GM19351 (cell line): ENCODE data around the gene LLGL1.

Experiments used
- ATAC-seq: cut with Tn5 transposase; IDR thresholded peaks from one replicate; pipeline ENCODE4 v1.9.1; 2021; ENCODE audit warnings: mild to moderate bottlenecking, moderate library complexity; ENCODE audit not compliant: unreplicated experiment

Gene LLGL1

DNA sequence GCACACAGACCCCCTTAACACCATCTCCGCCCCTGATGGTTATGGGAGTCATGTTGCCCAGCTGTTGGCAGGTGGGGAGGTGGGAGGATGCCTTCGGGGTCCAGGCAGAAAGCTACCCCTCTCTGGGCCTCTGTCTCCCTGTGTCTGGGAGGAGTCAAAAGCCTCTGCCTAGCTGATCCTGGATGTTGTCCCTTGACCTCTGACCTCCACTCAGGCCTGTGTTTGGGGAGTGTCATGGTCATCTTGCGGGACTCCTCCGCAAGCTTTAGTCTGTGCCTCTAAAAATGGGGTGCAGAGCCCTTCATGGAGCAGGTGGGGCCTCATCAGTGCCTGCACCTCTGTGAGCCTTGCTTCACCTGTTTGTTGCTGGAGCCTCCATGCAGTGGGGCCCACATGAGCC lies 3.8 kb downstream of the LLGL1 start:
- ATAC-seq: no peak

DNA sequence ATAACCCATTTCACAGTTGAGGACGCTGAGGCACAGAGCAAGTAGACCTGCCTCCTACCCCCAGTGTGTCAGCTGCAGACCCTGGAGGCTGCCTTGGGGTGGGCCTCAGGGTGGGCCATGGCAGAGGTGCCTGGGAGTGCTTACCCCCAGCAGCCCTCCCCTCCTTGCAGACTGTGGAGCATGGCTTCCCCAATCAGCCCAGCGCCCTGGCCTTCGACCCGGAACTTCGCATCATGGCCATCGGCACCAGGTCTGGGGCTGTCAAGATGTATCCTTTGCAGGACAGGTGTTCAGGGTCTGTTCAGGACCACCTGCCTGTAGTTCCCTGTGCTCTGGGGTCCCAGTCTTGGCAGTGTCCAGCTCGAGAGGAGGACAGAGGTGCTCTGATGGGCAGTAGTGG lies 4.3 kb downstream of the LLGL1 start:
- no peak for ATAC-seq

DNA sequence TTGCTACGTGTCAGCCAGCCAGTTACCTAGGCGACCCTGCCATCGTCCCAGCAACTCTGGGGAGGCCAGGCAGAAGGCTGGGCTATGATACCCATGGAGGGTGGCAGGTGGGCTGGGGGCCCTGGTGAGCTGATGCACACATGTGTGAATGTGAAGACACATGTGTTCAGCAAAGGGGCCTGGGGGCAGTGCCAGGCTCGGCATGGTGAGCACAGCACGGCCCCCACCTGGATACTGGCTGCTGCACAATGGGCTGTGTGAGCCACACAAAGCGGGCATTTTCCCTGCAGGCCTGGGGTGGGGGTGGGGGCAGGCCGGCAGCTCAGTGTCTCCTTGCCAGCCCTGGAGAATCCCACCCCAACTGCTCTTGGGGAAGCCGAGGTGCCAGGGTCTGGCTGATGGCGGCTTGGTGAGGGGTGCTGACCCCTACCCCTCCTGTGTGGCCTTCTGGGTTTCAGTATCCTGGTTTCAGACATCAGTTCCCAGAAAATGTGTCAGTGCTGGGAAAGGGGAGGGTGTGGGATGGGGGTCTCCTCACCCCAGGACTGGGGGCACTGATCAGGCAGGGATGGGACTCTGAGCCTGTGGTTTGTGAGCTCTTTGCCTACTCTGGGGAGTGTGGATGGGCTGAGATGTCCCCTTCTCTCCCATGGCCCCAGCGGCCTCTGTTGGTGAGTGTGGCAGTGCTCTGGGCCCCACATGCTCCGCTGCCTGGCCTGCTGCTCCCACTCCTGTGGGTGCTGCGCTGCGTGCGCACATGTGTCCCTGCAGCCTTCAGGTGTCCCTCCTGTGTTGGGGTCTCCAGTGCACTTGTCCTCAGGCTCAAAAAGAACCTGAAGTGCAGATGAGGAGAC lies 5.1 kb downstream of the LLGL1 start:
- no peak for ATAC-seq

DNA sequence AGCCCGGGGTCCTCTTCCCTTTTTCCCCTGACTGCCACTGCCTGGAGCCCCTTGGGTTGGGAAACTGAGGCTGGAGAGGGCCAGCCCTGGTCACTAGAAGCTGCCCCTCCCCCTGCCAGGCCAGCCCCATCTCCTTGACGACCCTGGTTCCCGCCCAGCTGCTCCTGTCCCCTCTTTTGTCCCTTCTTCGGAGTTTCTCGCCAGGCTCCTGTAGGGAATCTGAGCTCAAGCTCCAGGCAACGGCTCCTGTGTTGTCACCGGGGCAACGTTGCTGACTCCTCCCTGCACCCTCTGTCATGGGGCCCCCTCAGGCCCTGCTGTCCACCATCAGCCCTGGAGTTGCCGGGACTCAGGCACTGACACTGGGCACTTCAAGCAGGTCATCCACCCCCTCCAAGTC lies 5.7 kb downstream of the LLGL1 start:
- ATAC-seq: no peak

DNA sequence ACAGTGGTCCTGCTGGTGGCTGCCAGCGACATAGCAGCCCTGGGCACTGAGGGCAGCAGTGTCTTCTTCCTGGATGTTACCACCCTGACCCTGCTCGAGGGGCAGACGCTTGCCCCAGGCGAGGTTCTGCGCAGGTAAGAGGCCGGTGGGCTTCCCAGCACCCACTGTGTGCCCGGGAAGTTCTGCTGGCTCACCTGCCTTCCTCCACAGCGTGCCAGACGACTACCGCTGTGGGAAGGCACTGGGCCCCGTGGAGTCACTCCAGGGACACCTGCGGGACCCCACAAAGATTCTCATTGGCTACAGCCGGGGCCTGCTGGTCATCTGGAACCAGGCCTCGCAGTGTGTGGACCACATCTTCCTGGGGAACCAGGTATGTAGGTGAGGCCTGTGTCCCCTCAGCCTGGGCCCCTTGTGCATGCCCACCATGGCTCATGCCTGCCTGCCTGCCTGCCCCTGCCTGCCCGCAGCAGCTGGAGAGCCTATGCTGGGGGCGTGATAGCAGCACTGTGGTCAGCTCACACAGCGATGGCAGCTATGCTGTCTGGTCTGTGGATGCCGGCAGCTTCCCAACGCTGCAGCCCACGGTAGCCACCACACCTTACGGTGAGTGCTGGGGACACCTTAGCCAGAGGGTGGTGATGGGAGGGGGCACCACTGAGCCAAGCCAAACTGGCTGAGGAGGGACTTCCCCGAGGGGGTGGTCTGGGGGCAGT lies 8.5 kb downstream of the LLGL1 start:
- ATAC-seq: no peak

DNA sequence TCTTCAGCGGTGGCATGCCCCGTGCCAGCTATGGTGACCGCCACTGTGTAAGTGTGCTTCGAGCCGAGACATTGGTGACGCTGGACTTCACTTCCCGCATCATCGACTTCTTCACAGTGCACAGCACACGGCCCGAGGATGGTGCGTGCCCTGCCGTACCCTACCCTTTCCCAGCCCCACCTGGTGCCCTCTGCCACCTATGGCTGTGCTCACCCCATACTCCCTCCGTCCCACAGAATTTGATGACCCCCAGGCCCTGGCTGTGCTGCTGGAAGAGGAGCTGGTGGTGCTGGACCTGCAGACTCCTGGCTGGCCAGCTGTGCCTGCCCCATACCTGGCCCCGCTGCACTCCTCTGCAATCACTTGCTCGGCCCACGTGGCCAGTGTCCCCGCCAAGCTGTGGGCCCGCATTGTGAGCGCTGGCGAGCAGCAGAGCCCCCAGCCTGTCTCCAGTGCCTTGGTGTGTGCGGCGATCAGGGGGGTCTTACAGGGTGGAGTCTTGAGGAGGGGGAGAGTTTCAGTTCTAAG lies 9.5 kb downstream of the LLGL1 start:
- ATAC-seq: no peak

DNA sequence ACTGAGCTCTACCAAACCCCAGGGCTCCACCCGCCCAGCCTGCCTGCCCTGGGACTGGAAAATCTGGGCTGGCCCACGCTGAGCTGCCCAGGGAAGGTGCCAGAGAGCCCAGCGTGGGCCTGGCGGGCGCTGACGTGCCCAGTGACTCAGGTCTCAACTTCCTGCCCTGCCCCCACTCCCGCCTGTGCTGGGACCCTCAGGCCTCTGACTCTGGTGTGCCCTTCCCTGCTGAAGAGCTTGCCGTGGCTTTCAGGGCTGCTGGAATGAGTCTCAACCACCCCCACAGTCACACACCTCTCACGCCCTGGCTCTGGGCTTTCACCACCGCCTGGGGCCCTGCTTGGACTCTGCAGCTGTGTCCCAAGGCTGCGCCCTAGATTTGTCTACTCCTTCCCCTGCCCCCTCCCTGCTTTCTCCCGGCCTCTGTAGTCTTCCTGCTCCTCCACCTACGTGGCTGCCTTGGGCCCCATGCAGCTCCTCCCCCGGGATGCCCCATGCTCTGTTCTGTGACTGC lies 10.4 kb downstream of the LLGL1 start:
- ATAC-seq: no peak

DNA sequence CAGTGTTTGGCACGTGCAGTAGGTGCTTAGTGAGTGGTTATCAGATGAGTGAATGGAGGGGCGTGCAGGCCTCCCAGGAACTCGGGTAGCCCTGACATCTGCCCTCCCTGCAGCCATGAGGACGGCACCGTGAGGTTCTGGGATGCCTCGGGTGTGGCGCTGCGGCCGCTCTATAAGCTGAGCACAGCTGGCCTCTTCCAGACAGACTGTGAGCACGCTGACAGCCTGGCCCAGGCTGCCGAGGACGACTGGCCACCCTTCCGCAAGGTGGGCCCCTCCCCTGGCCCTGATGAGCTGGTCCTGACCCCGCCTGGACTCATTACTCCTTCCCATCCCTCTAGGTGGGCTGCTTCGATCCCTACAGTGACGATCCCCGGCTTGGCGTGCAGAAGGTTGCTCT lies 11.1 kb downstream of the LLGL1 start:
- no peak for ATAC-seq

DNA sequence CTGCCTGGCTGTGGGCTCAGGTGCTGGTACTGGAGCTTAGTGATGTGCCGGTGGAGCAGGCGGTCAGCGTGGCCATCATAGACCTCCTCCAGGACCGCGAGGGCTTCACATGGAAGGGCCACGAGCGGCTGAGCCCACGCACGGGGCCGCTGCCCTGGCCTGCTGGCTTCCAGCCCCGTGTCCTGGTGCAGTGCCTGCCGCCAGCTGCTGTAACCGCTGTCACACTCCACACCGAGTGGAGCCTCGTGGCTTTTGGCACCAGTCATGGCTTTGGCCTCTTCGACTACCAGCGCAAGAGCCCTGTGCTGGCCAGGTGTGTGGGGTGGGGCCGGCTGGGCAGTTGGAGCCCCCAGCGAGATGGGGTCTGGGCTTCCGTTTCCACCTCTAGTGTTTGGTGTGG lies 12.0 kb downstream of the LLGL1 start:
- no peak for ATAC-seq

DNA sequence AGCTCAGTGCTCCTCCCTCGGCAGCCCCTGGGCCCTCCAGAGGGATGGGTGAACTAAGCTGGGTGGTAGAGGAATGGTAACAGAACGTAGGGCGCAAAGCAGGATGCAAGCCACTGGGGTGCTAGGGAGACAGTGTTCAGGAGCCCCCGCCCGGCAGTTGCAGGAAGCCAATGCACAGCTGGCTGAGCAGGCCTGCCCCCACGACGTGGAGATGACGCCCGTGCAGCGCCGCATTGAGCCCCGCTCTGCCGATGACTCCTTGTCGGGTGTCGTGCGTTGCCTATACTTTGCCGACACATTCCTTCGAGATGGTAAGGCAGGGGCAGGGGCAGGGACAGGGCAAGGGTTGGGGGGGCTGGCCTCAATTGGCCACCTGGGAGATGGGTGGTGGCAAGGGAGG lies 12.9 kb downstream of the LLGL1 start:
- ATAC-seq: no peak

DNA sequence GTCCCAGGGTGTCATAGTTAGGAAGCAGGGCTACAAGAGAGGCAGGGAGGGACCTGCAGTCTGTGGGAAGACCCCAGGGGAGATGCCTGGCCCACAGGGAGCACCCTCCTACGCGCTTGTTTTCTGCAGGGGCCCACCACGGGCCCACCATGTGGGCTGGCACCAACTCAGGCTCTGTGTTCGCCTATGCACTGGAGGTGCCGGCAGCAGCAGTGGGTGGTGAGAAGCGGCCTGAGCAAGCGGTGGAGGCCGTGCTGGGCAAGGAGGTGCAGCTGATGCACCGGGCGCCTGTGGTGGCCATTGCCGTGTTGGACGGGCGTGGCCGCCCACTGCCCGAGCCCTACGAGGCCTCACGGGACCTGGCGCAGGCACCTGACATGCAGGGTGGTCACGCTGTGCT lies 15.0 kb downstream of the LLGL1 start:
- ATAC-seq: no peak

DNA sequence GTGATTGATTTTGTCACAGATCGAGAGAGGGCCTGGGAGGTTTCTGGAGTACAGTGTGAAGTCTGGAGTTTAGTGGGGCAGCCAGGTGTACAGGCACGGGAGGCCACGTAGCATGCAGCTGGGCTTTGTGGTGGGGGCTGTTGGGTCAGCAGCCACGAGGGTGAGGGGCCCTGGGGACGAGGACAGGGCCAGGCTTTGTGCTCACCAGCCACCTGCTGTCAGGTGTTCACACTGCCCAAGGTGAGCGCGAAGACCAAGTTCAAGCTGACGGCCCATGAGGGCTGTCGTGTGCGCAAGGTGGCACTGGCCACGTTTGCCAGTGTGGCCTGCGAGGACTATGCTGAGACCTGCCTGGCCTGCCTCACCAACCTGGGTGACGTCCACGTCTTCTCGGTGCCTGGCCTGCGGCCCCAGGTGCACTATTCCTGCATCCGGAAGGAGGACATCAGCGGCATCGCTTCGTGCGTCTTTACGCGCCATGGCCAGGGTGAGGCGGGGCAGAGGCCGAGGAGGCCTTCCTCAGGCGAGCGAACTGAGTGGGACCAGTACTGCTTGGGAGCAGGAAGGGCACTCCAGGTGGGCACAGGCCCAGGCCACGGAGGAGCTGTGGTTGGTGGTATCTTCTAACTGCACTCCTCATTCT lies 15.9 kb downstream of the LLGL1 start:
- ATAC-seq: no peak

DNA sequence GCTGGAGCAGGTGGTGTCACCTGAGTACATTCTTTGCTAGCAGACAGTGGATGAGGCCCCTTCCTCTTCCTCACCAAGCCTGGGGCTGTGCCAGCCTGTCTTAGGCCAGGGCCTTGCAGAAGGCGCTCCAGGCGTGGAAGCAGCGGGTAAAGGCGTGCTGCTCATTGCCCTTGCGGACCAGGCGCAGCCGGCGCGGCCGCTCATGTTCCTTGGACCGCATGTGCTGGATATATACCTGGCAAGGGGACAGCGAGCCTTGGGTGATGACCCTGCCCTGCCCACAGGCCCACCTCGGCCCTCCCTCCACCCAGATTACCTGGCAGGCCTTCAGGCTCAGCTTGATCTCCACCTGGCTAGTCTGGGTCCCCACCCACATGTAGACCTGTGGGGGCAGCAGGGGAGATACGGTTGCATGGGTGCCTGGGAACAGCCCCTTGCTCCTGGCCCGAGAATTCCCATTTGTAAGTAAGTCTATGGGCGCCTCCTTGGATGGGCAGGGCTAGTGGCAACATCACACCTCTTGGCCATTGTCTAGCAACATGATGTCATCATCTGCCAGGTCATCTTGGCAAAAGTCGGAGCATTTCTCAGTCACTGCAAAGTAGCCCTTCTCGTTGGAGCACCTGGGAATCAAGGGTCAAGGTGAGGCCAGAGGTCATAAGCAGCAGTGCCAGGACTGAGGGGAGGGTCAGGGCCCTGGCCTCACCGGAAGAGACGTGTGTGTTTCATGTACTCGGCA lies 19.8 kb downstream of the LLGL1 start:
- ATAC-seq: no peak

DNA sequence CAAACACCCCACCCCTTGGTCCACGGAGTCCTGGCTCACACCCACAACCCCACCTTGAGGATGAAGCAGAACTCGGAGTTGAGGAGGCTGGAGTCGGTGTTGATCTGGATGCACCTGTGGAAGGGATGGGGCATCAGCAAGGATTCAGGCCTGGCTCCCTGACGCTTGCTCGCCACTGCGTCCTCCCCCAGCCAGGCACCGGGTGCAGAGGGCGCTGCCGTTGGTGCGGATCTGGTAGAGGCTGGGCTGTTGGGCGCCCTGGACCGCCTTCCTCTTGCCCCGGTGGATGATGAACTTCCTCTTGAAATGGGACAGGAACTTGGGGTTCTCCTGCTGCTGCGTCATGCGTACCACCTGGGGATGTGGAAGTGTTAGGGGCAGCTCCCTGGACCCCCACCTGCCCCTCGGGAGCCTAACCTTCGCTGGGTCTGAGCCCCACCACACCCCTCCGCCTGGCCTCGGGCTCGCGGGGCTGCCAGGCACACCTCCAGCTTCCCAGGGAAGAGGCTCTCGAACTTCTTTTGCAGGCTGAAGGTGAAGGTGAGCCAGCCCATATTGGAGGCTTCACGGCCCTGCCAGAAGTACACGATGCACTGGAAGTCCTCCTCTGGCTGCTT lies 20.8 kb downstream of the LLGL1 start:
- ATAC-seq: no peak

DNA sequence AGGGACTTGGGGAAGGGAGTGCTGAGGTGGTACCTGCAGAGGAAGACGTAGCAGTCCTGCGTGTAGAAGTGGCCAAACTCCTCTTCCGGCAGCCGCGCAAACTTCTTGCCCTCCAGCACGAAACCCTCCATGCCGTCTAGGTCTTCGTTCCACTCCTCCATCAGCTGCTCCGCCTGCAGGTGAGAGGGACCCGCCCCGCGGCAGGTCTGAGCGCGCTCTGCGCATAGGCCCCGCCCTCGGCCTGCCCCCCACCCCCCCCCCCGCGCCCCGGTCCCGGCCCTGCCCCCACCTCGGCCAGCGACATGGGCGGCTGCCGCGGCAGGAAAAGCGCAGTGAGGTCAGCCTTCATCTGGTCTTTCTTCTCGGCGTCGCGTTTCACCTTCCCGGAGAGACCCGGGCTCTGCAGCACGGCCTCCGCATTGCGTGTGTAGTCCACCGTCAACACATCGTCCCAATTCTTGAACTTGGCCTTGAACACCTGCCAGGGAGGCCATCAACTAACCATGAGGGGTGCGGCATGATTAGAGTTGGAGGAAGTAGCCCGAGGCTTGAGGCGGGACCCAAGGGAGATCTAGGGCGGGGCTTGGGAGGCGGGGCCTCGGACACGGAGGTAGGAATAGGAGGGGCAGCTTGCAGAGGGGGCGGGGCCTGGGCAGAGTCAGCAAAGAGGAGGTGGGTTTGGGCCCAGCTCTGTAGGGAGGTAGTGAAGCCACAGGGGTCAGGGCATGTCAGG lies 21.6 kb downstream of the LLGL1 start:
- no peak for ATAC-seq

DNA sequence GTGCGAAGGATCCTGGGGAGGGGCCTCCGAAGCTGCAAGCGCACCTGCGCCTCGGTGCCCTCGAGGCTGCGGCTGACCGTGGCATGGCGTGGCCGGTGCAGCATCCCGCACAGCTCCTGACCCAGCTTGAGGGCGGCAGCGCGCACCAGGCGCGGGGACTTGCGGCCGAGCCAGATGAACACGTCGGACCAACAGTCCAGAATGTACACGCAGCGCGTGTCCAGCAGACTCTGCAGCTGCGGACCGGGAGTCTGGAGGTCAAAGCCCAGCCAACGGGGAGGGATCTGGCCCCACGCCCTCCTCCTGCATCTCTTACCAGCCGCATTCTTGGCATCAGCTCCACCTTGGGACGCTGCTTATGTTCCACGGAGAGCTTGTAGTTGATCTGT lies 22.2 kb downstream of the LLGL1 start:
- ATAC-seq: no peak

DNA sequence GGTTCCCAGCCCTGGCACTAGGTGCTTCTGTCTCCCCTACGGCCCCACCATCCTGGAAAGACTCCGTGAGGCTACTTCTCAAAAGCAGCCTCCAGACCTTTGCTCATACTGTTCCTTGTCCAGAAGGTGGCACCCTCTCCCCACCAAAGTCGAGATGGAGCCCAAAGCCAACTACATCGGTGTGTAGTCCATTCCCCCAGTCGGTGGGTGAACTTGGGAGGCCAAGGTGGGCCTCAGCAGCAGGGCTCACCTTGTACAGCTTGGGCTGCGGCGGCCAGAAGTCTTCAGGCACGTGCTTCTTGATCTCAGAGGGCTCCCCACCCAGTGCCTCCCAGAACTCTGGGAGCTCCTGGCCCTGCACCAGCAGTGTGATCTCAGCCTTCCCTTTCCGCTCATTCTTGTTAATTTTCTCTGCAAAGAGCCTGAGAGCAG lies 22.9 kb downstream of the LLGL1 start:
- ATAC-seq: peak; percentile 51

DNA sequence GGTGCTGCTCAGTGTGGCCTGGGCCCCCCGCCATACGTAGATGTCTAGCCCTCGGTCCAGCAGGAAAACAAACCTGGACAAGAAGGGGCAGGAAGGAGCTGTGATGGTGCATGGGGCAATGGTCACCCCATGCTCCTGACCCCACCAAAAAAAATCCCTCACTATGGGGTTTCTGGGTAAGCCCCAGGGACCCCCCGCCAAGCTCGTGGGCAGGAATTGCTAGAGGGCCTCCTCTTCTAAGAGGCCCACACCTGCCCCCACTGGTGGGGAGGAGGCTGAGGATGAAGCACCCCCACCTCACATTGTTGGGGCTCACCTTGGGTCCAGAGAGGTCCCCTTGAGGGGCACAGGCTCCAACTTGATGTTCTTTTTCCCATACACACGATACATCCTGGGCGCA lies 23.4 kb downstream of the LLGL1 start:
- no peak for ATAC-seq

DNA sequence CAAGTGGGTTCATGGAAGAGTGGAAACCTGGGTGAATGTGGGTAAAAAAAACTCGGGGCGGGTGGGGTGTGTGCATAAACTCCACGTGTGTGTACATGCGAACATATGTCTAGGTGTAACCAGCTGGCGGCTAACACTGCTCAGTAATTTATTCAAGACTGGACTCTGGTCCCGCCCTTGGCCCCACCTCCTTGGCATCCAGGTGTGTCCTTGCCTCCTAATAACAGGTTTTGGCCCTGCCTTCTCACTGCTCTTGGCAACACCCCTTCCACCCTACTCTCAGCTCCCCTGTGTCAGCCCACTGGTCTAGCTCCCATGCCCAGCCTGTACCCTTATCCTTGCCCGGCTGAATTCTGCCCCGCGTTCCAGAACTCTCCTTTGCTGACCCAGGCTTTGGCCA lies 24.8 kb downstream of the LLGL1 start:
- no peak for ATAC-seq

DNA sequence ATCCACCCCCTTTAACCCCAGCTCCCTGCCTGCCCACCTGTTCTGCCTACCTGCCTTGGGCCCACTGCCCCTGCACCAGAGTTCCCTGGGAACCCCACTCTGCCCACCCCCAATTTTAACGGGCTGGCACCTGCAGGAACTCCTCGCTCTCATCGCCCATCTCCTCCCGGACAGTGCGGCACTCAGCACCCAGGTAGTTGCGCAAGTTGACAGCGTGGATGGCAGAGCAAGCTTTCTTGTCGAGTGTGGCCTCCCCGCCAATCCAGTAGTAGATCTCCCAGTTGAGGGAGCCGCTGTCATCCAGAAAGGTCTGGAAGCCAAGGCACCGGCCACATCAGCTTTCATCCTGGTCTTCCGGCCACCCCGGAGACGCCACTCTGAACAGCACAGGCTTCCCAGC lies 25.3 kb downstream of the LLGL1 start:
- no peak for ATAC-seq
